Urothelium cell line (cell line): Measurements from ENCODE around the gene DDX54.
"Not testable (repeated sequence)": the region's sequence is repeated elsewhere in the genome, so short reads cannot be mapped to it uniquely, and the experiment has no call there.

ENCODE experiments used
- DNase-seq: peaks from one replicate; pipeline ENCODE4 v3.0.0; 2011; ENCODE audit warnings: low spot score, mixed read lengths
- FAIRE-seq: peaks from 2 replicates; lab custom pipeline; 2011; peaks lifted over from hg19 to GRCh38; lab: Jason Lieb, UNC

DDX54 gene

GRCh38 chr12:113145720-113146551 lies 39.3 kb downstream of the DDX54 start:
- DNase-seq (no peak), FAIRE-seq (no peak)

GRCh38 chr12:113144806-113145205 lies 40.5 kb downstream of the DDX54 start:
- DNase-seq (no peak), FAIRE-seq (no peak)

- DNase-seq (no peak), FAIRE-seq (no peak)
Measured at GRCh38 chr12:113143959-113144358, 41.3 kb downstream of the DDX54 start.

GRCh38 chr12:113142886-113143332 lies 42.4 kb downstream of the DDX54 start:
- FAIRE-seq = no peak

GRCh38 chr12:113142173-113142885 lies 42.9 kb downstream of the DDX54 start:
- DNase-seq = peak; percentile 74
- FAIRE-seq = peak; percentile 65

More at GRCh38 chr12:113142886-113143332, 42.4 kb downstream of the DDX54 start:
- no peak for DNase-seq

GRCh38 chr12:113141716-113142115 lies 43.6 kb downstream of the DDX54 start:
- FAIRE-seq, DNase-seq: not testable (repeated sequence)

GRCh38 chr12:113140706-113141105 lies 44.6 kb downstream of the DDX54 start:
- DNase-seq = no peak

GRCh38 chr12:113138826-113139225 lies 46.5 kb downstream of the DDX54 start:
- no peak for DNase-seq
- FAIRE-seq = no peak

More at GRCh38 chr12:113140706-113141105, 44.6 kb downstream of the DDX54 start:
- no peak for FAIRE-seq

GRCh38 chr12:113137861-113138783 lies 47.2 kb downstream of the DDX54 start:
- FAIRE-seq = no peak

GRCh38 chr12:113136990-113137511 lies 48.2 kb downstream of the DDX54 start:
- no peak for FAIRE-seq

More at GRCh38 chr12:113137861-113138783, 47.2 kb downstream of the DDX54 start:
- no peak for DNase-seq

GRCh38 chr12:113136128-113136989 lies 48.9 kb downstream of the DDX54 start:
- FAIRE-seq = no peak
- DNase-seq = no peak

More at GRCh38 chr12:113136990-113137511, 48.2 kb downstream of the DDX54 start:
- no peak for DNase-seq

GRCh38 chr12:113135178-113136127 lies 49.8 kb downstream of the DDX54 start, which contains the start of gene RASAL1:
Gene RASAL1, minus strand, starts transcription at chr12:113135761. Its CDS starts 299 bp downstream, at chr12:113135462.
- DNase-seq (peak; percentile 93), FAIRE-seq (peak; percentile 79)

- no peak for FAIRE-seq
- DNase-seq = no peak
Measured at GRCh38 chr12:113134521-113134951, 50.7 kb downstream of the DDX54 start.

- no peak for DNase-seq
- no peak for FAIRE-seq
Measured at GRCh38 chr12:113134071-113134470, 51.2 kb downstream of the DDX54 start.

- FAIRE-seq = no peak
Measured at GRCh38 chr12:113133666-113134065, 51.6 kb downstream of the DDX54 start.

GRCh38 chr12:113133036-113133435 lies 52.2 kb downstream of the DDX54 start:
- FAIRE-seq (no peak), DNase-seq (no peak)

More at GRCh38 chr12:113133666-113134065, 51.6 kb downstream of the DDX54 start:
- DNase-seq = no peak

- DNase-seq (no peak), FAIRE-seq (no peak)
Measured at GRCh38 chr12:113131556-113131955, 53.7 kb downstream of the DDX54 start.
